ENCODE data around the gene PHF8. TPM values are rescaled to one million over a fixed set of nuclear protein-coding genes. Genes with fewer than 3 reads are reported as not detected.

PHF8 gene
- total RNA-seq (2014; rRNA removed; shearing (Covaris generic)), result 17.7 and 24.3 TPM in 2 replicates

DNA sequence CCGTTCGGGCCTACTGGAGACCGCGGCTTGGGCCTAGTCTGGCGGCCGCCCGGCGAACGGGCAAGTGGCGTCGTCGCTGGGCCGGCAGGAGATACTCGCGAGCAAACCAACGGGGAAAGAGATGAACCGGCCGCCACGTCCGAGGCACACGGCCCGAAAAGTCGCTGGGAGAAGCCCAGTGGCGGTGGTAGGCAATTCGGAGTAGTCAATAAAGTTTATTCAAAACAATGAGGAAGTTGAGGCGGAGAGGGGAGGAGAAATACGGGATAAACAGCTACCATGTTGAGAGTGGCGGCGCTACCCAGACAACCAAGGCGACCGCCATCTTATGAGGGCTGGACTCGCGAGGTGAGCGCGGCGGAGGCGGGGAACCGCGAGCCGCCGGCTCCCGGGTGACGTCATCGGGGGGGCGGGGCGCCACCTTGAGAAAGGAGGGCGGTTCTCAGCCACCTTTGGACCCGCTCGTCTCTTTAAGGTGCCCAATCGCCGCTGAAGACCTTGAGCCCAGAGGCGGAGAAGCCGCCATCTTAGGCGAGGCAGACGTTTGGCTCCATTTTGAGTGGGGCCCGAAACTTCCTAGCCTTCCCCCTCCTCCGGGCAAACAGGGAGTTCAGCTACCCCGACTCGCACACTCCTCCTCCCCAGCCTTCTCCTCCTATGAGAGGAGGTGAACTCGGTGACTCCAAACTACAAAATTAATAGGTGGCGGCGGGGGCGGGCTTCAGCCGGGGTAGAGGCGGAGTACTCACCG lies at the start of gene PHF8:
Gene PHF8 (minus strand): TSS at position 348 of the 751 bp plus-strand sequence. CDS start 1,745 bp downstream, outside the sequence.
- Histone ChIP-seq H3K36me3 (replicated peaks; ENCODE audit: control insufficient read depth, insufficient read depth, low read length) (no peaks in the 10 kb centered on the region), H3K27me3 (ENCODE audit: control insufficient read depth, insufficient read depth, low read length) (no peaks in the 10 kb centered on the region), H3K4me3 (ENCODE audit: insufficient read depth, low read depth, low read length) (peak within 1 kb of the TSS; percentile 68)
- peak; percentile 89 for DNase-seq

DNA sequence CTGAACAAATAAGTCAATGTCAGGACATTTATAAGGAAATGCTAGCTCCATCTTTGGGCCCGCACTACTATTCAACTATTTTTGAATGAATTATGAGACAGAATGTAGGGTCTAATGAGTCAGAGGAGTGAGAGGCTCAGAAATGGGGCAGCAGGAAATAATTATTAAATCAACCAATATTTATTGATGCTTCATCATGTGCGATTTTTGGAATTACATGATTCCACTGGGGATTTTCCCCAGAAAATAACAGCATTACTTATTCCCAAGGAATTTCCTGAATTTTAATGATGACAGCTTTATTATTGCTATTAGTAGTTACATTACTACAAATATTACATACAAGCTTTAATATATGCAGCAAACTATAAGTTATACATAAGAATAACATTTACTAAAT lies 49.3 kb upstream of the PHF8 start:
- Histone ChIP-seq H3K36me3 (replicated peaks; ENCODE audit: control insufficient read depth, insufficient read depth, low read length) (no peaks in the 10 kb centered on the region), H3K4me3 (ENCODE audit: insufficient read depth, low read depth, low read length) (no peak overlapping the region), H3K27me3 (ENCODE audit: control insufficient read depth, insufficient read depth, low read length) (no peaks in the 10 kb centered on the region)
- no peak for DNase-seq

DNA sequence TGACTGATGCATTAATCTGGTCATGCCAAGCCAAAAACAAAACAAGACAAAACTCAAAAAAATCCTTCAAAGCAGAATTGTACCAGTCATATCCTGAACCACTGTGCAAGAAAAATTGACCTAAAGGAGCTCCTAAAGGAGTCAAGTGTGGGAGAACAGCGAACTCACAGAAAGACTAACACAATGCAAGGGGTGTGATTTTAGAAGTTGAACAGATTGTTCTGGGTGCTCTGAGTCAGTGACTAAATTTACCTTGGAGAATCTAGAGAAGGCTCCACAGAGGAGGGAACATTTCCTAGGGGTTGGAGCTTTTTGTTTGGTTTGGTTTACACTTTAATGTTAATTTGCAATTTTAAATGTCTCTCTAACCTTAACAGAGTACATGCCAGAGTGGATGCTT lies 48.9 kb upstream of the PHF8 start:
- Histone ChIP-seq H3K27me3 (ENCODE audit: control insufficient read depth, insufficient read depth, low read length) (no peaks in the 10 kb centered on the region), H3K4me3 (ENCODE audit: insufficient read depth, low read depth, low read length) (no peak overlapping the region), H3K36me3 (replicated peaks; ENCODE audit: control insufficient read depth, insufficient read depth, low read length) (no peaks in the 10 kb centered on the region)
- DNase-seq, result no peak

DNA sequence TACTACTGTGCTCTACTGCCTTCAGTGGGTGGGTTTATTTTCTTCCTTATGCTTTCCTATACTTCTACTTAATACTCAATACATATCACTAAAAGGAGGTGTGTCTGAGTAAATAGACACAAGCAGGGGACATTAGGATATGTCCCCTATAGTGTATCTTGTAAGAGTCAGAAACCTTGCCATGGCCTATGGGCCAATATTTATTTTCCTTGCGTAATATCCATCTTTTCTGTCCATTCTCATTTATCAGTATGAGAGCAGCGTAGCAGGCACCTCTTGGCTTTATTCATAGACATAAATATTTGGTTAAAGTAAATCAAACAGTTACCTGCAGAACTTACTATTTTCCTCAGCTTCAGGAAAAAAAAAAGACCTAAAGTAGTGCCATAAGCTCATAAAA lies 46.6 kb upstream of the PHF8 start:
- no peak for DNase-seq
- Histone ChIP-seq H3K36me3 (replicated peaks; ENCODE audit: control insufficient read depth, insufficient read depth, low read length) (no peaks in the 10 kb centered on the region), H3K27me3 (ENCODE audit: control insufficient read depth, insufficient read depth, low read length) (no peaks in the 10 kb centered on the region), H3K4me3 (ENCODE audit: insufficient read depth, low read depth, low read length) (no peak overlapping the region)

DNA sequence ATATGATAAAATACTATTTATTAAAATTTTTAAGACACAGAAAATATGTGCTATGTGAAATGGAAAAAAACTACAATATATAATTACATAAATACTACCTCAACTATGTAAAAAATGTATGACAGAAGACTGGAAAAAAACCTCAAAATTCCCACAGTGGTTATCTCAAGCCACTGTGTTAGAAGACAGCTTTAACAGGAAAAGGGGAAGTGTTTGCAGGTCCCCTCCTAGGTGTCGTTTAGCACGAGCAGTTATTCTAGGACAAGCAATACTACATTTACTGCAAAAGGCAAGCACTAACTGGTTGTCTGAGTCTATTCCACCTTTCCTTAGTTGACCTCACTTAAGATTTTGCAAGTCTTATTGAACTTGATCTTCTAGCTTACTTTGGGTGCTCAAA lies 44.9 kb upstream of the PHF8 start:
- Histone ChIP-seq H3K27me3 (ENCODE audit: control insufficient read depth, insufficient read depth, low read length) (no peaks in the 10 kb centered on the region), H3K36me3 (replicated peaks; ENCODE audit: control insufficient read depth, insufficient read depth, low read length) (no peaks in the 10 kb centered on the region), H3K4me3 (ENCODE audit: insufficient read depth, low read depth, low read length) (no peak overlapping the region)
- no peak for DNase-seq

DNA sequence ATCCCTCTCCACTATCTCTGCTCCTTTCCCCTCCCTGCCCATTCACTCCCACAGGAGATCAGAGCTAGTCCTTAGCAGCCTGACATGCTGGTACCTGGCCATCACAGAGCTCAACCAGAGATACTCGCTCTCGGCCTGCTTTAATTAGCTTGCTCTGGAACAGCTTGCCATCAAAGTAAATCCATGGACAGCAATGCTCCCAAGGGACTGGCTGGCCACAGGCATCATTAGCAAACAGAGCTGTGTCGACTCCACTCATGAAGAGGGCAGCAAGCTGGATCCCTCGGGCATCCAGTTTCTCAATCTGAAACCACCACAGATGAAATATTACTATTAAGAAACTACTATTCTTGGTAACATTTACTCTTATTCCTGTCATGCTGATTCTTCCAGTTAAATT lies 43.4 kb upstream of the PHF8 start:
- Histone ChIP-seq H3K36me3 (replicated peaks; ENCODE audit: control insufficient read depth, insufficient read depth, low read length) (no peaks in the 10 kb centered on the region), H3K27me3 (ENCODE audit: control insufficient read depth, insufficient read depth, low read length) (no peaks in the 10 kb centered on the region), H3K4me3 (ENCODE audit: insufficient read depth, low read depth, low read length) (no peak overlapping the region)
- DNase-seq, result no peak

DNA sequence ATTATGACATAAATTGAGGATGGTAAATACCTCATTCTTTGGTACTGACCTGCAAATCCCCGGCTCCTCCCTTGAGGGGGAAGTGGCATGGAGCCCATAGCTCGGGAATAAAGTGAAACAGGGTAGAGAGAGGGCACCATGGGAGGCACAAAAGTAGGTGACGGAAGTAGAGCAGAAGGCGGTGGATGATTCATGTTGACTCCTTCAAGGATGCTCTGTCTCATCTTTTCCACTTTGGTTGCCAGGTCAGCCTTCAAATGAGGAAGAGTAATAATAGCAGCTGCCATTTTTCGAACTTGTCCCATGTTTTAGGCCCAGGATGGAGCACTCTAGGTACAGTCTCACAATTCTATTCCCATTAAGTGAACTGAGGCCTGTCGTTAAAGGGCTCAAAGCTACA lies 41.4 kb upstream of the PHF8 start:
- Histone ChIP-seq H3K36me3 (replicated peaks; ENCODE audit: control insufficient read depth, insufficient read depth, low read length) (no peaks in the 10 kb centered on the region), H3K4me3 (ENCODE audit: insufficient read depth, low read depth, low read length) (no peak overlapping the region), H3K27me3 (ENCODE audit: control insufficient read depth, insufficient read depth, low read length) (no peaks in the 10 kb centered on the region)
- DNase-seq, result no peak

DNA sequence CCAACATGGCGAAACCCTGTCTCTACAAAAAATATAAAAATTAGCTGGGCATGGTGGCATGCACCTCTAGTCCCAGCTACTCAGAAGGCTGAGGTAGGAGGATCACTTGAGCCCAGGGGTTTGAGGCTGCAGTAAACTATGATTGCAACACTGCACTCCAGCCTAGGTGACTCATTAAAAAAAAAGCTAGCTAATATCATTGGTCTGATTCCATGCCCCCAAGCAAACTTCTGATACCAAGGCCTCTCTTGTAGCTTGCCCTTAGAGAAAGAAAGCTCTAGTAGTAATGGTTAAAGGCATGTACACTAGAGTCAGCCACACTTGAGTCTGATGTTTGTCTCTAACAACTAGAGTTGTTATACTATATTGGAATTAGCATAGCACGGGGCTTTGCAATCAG lies 32.6 kb upstream of the PHF8 start:
- no peaks in the 10 kb centered on the region for H3K27me3 ChIP-seq (ENCODE audit: control insufficient read depth, insufficient read depth, low read length)
- H3K4me3 ChIP-seq (ENCODE audit: insufficient read depth, low read depth, low read length), result no peak overlapping the region
- DNase-seq, result no peak
- H3K36me3 ChIP-seq (replicated peaks; ENCODE audit: control insufficient read depth, insufficient read depth, low read length), result no peaks in the 10 kb centered on the region

DNA sequence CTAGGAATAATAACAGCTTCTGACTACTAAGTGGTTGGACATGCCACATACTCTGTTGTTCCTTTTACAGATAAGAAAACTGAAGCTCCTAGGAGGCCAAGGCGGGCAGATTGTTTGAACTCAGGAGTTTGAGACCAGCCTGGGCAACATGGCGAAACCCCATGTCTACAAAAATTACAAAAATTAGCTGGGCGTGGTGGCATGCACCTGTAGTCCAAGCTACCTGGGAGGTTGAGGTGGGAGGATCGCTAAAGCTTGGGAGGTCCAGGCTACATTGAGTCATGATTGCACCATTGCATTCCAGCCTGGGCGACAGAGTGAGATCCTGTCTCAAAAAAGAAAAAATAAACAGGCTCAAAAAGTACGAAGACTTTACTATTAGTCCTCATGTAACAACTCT lies 30.6 kb upstream of the PHF8 start:
- Histone ChIP-seq H3K27me3 (ENCODE audit: control insufficient read depth, insufficient read depth, low read length) (no peaks in the 10 kb centered on the region), H3K36me3 (replicated peaks; ENCODE audit: control insufficient read depth, insufficient read depth, low read length) (no peaks in the 10 kb centered on the region), H3K4me3 (ENCODE audit: insufficient read depth, low read depth, low read length) (no peak overlapping the region)
- DNase-seq, result no peak

DNA sequence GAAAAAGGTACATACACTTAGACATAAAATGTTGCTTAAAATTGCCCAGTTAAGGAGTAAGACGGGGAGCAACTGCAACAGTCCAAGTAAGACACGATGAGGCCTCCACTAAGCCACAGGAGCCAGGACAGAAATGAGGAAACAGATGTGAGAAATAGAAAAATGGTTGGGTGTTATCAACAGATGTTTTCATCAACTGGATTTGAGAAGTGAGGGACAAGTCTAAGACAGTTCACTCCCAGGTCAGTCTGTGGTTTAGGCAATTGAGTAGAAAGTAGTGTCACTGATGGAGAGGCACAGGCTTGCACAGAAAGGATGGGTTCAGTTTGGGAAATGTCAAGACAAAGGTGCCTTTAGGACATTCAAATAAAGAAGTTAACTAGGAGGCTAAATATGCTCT lies 23.5 kb upstream of the PHF8 start:
- no peak overlapping the region for H3K4me3 ChIP-seq (ENCODE audit: insufficient read depth, low read depth, low read length)
- no peaks in the 10 kb centered on the region for H3K36me3 ChIP-seq (replicated peaks; ENCODE audit: control insufficient read depth, insufficient read depth, low read length)
- DNase-seq, result no peak
- no peaks in the 10 kb centered on the region for H3K27me3 ChIP-seq (ENCODE audit: control insufficient read depth, insufficient read depth, low read length)

DNA sequence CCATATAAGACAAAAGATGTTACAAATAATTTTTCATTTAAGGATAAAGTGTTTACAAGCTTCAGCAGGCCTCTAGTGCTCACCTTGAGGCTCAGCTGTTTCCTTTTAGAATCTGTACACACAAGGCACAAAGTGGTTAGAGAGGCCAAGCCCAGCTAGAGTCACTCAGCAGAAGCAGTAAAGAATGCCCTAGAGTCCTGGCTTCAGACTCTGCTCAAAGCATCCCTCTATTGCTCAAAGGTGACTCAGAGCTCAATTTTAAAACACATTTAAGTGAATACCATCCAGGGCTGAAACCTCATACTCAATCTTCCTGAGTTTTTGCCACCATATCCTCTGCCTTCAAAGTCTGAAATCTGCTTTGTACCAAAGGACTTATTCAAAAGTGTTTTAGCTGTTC lies 22.6 kb upstream of the PHF8 start:
- no peak overlapping the region for H3K4me3 ChIP-seq (ENCODE audit: insufficient read depth, low read depth, low read length)
- no peaks in the 10 kb centered on the region for H3K36me3 ChIP-seq (replicated peaks; ENCODE audit: control insufficient read depth, insufficient read depth, low read length)
- DNase-seq, result no peak
- H3K27me3 ChIP-seq (ENCODE audit: control insufficient read depth, insufficient read depth, low read length), result no peaks in the 10 kb centered on the region

DNA sequence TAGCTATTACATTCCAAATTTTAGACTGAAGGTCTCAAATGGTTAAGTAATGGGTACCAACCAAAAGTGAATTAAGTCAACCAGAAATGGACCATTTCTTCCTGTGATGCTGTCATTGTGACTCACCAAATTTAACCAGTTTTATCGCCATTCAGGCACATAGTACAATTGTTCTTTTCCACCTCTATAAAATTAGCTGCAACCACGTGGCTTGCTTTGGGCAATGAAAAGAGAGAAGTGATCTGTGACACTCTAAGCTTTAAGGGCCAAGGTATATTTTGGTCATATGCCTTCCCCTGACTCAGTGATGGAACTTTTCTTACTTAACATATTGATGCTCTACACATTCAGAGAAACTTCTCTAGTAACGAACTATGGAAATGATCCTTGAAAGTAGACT lies 20.3 kb upstream of the PHF8 start:
- Histone ChIP-seq H3K36me3 (replicated peaks; ENCODE audit: control insufficient read depth, insufficient read depth, low read length) (no peaks in the 10 kb centered on the region), H3K27me3 (ENCODE audit: control insufficient read depth, insufficient read depth, low read length) (no peaks in the 10 kb centered on the region), H3K4me3 (ENCODE audit: insufficient read depth, low read depth, low read length) (no peak overlapping the region)
- DNase-seq, result no peak

DNA sequence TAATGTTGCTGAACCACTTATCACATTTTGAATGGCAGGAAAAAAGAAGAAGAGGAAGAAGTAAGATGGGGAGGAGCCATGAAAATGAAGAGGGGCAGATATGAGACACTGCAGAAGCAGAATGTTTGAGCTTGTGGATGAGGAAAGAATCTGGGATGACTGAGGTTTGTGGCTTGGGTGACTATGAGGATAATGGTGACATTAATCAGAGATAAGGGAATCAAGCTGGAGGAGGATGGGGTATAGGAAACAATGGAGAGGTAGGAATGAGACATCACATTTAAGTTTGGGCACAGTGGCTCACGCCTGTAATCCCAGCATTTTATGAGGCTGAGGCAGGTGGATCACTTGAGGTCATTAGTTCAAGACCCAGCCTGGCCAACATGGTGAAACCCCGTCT lies 19.1 kb upstream of the PHF8 start:
- DNase-seq, result no peak
- H3K27me3 ChIP-seq (ENCODE audit: control insufficient read depth, insufficient read depth, low read length), result no peaks in the 10 kb centered on the region
- no peaks in the 10 kb centered on the region for H3K36me3 ChIP-seq (replicated peaks; ENCODE audit: control insufficient read depth, insufficient read depth, low read length)
- H3K4me3 ChIP-seq (ENCODE audit: insufficient read depth, low read depth, low read length), result no peak overlapping the region

DNA sequence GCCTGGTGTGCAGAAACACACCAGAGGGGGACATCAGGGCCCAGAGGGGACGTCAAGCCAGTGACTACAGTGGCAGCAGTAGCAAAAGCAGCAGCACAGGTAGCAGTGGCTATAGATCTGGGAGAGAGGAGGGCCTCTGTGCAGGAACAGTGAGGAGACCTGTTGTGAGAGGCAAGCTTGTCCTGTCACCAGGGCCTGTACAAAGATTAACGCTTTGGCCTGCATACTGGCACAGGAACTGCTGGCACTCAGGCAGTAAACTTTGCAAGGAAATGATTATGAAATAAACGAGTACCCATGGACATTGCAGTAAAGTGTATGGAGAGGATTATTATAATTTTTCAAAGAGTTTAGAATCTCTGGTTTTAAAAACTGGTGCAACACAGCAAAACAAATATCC lies 5.5 kb upstream of the PHF8 start:
- H3K27me3 ChIP-seq (ENCODE audit: control insufficient read depth, insufficient read depth, low read length), result no peaks in the 10 kb centered on the region
- no peak overlapping the region for H3K4me3 ChIP-seq (ENCODE audit: insufficient read depth, low read depth, low read length)
- DNase-seq, result no peak
- no peaks in the 10 kb centered on the region for H3K36me3 ChIP-seq (replicated peaks; ENCODE audit: control insufficient read depth, insufficient read depth, low read length)

DNA sequence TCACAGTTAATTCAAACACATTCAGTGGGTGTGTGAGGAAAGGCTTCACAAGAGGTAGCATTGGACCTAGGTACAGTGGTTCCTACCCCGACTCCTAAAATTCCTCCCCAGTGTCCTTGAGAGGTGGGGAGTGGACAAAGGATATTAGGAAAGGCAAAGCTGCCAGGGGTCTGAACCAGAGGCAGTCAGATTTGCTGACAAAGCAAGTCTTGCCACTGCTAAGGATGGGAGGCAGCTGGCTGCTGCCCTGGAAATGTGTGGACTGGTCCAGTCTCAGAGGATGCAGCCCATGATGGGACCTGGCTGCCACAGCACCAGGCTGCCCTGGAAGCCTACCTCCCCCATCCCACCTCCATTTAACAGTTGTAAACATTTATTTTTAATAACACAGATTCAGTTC lies 4.1 kb upstream of the PHF8 start:
- Histone ChIP-seq H3K4me3 (ENCODE audit: insufficient read depth, low read depth, low read length) (no peak overlapping the region), H3K36me3 (replicated peaks; ENCODE audit: control insufficient read depth, insufficient read depth, low read length) (no peaks in the 10 kb centered on the region), H3K27me3 (ENCODE audit: control insufficient read depth, insufficient read depth, low read length) (no peaks in the 10 kb centered on the region)
- DNase-seq, result no peak

All from H7 (cell line).